HG02970 (cell line): ENCODE results near the gene LRP1-AS.

Experiments used
- ATAC-seq: cut with Tn5 transposase; IDR thresholded peaks from one replicate; pipeline ENCODE4 v1.9.1; 2021; ENCODE audit warnings: mild to moderate bottlenecking, moderate library complexity, moderate number of reproducible peaks; ENCODE audit not compliant: unreplicated experiment, low FRiP score

The LRP1-AS gene

GRCh38 chr12:57105011-57105753 is 42.2 kb downstream of the LRP1-AS start:
- ATAC-seq: no peak

GRCh38 chr12:57104292-57104910 is 43.0 kb downstream of the LRP1-AS start:
- ATAC-seq: no peak

GRCh38 chr12:57103856-57104255 is 43.6 kb downstream of the LRP1-AS start:
- no peak for ATAC-seq

- no peak for ATAC-seq
These were observed 45.3 kb downstream of the LRP1-AS start for GRCh38 chr12:57101892-57102695.

GRCh38 chr12:57099766-57100165 is 47.7 kb downstream of the LRP1-AS start:
- ATAC-seq: no peak

- ATAC-seq: no peak
These were observed 48.2 kb downstream of the LRP1-AS start for GRCh38 chr12:57099047-57099714.

GRCh38 chr12:57098546-57098945 is 48.9 kb downstream of the LRP1-AS start:
- no peak for ATAC-seq

- no peak for ATAC-seq
These were observed 49.9 kb downstream of the LRP1-AS start for GRCh38 chr12:57097554-57097835.

- ATAC-seq: no peak
These were observed 50.5 kb downstream of the LRP1-AS start for GRCh38 chr12:57096748-57097553.

GRCh38 chr12:57096099-57096572 is 51.3 kb downstream of the LRP1-AS start:
- ATAC-seq: no peak

GRCh38 chr12:57095440-57095839 is 52.0 kb downstream of the LRP1-AS start:
- ATAC-seq: no peak
